ENCODE results near the gene USP15.

Gene USP15

GRCh38 chr12:62247281-62248045 lies 12.7 kb upstream of the USP15 start:
- H3K4me1 Mint-ChIP-seq (ENCODE audit: low read depth in 2 of 2) = peaks cover 4 to 5% of the 10 kb centered on the region in 2 donors
- H3K4me3 Mint-ChIP-seq = no peak overlapping the region
- no peak overlapping the region for H3K27ac Mint-ChIP-seq
- DNase-seq = no peak
- H3K27me3 Mint-ChIP-seq = peaks cover 0 to 9% of the 10 kb centered on the region in 2 donors
- H3K9me3 Mint-ChIP-seq = no peaks in the 10 kb centered on the region
- no peaks in the 10 kb centered on the region for H3K36me3 Mint-ChIP-seq (ENCODE audit: insufficient read depth)
- ATAC-seq (replicated peaks) = no peak

DNA sequence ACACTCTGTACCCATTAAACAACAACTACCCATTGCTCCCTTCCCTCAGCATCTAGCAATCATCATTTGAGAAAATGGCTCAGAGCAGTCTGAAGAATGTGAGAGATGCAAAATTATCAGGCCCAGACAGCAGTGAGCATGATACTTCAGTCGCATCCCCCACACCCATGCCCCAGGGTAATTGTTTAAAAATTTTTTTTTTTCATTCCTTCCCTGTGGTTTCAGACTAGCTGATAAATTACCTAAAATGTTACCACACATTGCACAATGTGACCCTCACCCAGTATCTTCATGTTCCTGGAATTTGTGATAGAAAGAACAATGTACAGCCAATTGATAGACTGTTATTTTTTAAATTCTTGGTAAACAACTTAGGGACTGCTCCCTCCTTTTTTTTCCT lies 11.3 kb upstream of the USP15 start:
- no peak for ATAC-seq (replicated peaks)
- Mint-ChIP-seq H3K4me1 (ENCODE audit: low read depth in 2 of 2) (peaks cover 4 to 5% of the 10 kb centered on the region in 2 donors), H3K9me3 (no peaks in the 10 kb centered on the region), H3K27me3 (peaks cover 0 to 9% of the 10 kb centered on the region in 2 donors), H3K36me3 (ENCODE audit: insufficient read depth) (no peaks in the 10 kb centered on the region), H3K27ac (no peak overlapping the region), H3K4me3 (no peak overlapping the region)
- DNase-seq = no peak

GRCh38 chr12:62249419-62249818 lies 10.8 kb upstream of the USP15 start:
- no peak overlapping the region for H3K27ac Mint-ChIP-seq

DNA sequence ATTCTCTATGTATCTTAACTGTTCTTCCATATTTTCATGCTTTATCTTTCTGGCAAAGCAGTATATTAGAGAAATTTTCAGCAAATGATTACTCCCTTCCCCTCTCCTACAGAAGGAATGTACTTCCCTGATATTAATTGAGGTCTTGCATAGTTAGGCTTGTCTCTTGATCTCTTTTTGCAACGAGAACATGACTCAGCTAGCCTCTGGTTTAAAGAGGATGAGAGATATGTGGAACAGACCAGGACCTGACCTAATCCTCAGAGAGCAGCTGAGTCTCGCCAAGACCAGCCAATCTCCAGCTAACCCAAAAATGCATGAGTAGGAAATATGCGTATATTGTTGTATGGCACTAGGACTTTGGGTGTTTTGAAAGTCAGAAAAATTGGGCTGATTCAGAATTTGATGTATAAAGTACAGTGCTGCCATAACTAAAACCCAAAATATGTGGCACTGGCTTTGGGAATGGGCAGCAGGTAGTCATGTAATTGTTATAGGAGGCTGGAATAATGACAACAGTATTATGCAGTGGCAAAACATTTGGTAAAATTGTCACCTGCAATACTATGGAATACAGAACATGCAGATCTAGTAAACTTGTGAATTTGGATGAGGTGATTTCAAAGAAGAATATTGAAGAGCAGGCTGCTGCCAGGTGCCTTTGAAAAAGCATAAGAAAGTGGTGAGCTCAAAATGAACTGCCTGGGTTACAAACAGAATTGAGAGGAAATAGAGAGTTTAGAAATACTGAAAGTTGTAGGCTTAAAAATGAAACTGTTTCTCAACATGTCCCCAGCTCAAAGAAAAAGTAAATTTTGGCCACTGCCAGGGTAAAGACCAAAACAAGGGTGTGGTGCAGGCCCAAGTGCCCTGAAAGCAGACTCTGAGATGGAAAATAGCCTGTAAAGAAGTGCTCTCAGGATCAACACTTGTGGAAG lies 9.3 kb upstream of the USP15 start:
- ATAC-seq (replicated peaks) (no peak), DNase-seq (no peak)
- Mint-ChIP-seq H3K27me3 (peaks cover 0 to 9% of the 10 kb centered on the region in 2 donors), H3K36me3 (ENCODE audit: insufficient read depth) (no peaks in the 10 kb centered on the region), H3K4me1 (ENCODE audit: low read depth in 2 of 2) (peaks cover 4 to 5% of the 10 kb centered on the region in 2 donors), H3K27ac (no peak overlapping the region), H3K9me3 (no peaks in the 10 kb centered on the region), H3K4me3 (peak overlapping the region in 1 of 2 donors; percentile 5)

More at GRCh38 chr12:62249419-62249818, 10.8 kb upstream of the USP15 start:
- no peaks in the 10 kb centered on the region for H3K36me3 Mint-ChIP-seq (ENCODE audit: insufficient read depth)
- H3K9me3 Mint-ChIP-seq = no peaks in the 10 kb centered on the region
- no peak overlapping the region for H3K4me3 Mint-ChIP-seq
- ATAC-seq (replicated peaks) = no peak
- DNase-seq = no peak
- peaks cover 0 to 9% of the 10 kb centered on the region in 2 donors for H3K27me3 Mint-ChIP-seq
- peaks cover 4 to 5% of the 10 kb centered on the region in 2 donors for H3K4me1 Mint-ChIP-seq (ENCODE audit: low read depth in 2 of 2)

DNA sequence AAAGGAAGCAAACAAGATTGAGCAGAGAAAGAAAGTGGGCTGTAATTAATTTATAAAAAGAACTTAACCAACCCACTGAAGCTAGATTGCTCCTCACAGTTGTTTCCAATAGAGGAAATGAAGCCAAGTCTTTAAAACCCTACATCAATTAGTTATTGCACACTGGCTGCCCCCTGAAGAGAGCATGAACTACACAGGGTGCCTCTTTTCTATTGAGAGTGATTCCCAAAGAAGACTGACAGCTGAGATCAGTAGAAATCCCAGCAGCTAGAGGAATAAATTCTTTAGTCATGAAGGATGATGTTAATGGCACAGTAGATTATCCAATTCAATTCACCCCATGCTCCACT lies 8.6 kb upstream of the USP15 start:
- Mint-ChIP-seq H3K27me3 (peaks cover 0 to 9% of the 10 kb centered on the region in 2 donors), H3K27ac (no peak overlapping the region), H3K36me3 (ENCODE audit: insufficient read depth) (no peaks in the 10 kb centered on the region), H3K4me1 (ENCODE audit: low read depth in 2 of 2) (peaks cover 5 to 6% of the 10 kb centered on the region in 2 donors), H3K9me3 (no peaks in the 10 kb centered on the region), H3K4me3 (no peak overlapping the region)
- ATAC-seq (replicated peaks) = no peak
- no peak for DNase-seq

DNA sequence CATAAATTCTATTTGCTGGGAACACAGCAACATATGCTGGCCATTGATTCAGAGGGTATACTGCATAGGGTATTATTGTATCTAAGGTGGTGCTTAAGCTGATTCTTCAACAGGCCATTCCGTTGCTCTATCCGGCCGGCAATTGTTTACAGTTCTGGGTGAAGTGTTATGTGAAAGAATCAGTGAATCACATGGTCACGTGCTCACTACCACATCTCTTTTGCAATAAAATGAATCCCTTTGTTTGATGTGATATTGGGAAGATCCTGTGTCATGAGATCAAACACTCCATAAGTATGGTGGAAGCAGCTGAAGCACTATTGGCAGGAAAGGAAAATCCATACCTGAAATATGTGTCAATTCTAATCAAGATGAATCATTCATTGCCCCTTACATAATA lies 7.6 kb upstream of the USP15 start:
- DNase-seq = no peak
- H3K36me3 Mint-ChIP-seq (ENCODE audit: insufficient read depth) = no peaks in the 10 kb centered on the region
- no peak overlapping the region for H3K27ac Mint-ChIP-seq
- H3K4me1 Mint-ChIP-seq (ENCODE audit: low read depth in 2 of 2) = peaks cover 9% of the 10 kb centered on the region in 2 donors
- peaks cover 0 to 9% of the 10 kb centered on the region in 2 donors for H3K27me3 Mint-ChIP-seq
- no peak for ATAC-seq (replicated peaks)
- H3K9me3 Mint-ChIP-seq = no peaks in the 10 kb centered on the region
- no peak overlapping the region for H3K4me3 Mint-ChIP-seq

GRCh38 chr12:62254967-62255366 lies 5.2 kb upstream of the USP15 start:
- no peaks in the 10 kb centered on the region for H3K27me3 Mint-ChIP-seq
- DNase-seq = no peak
- H3K36me3 Mint-ChIP-seq (ENCODE audit: insufficient read depth) = peaks cover 7% of the 10 kb centered on the region
- H3K27ac Mint-ChIP-seq = no peak overlapping the region
- no peak overlapping the region for H3K4me3 Mint-ChIP-seq
- ATAC-seq (replicated peaks) = no peak
- H3K4me1 Mint-ChIP-seq (ENCODE audit: low read depth in 2 of 2) = peaks cover 9 to 17% of the 10 kb centered on the region in 2 donors
- H3K9me3 Mint-ChIP-seq = no peaks in the 10 kb centered on the region

GRCh38 chr12:62256408-62257096 lies 3.7 kb upstream of the USP15 start:
- H3K4me1 Mint-ChIP-seq (ENCODE audit: low read depth in 2 of 2) = peaks cover 10 to 13% of the 10 kb centered on the region in 2 donors
- H3K9me3 Mint-ChIP-seq = no peaks in the 10 kb centered on the region
- no peaks in the 10 kb centered on the region for H3K27me3 Mint-ChIP-seq
- H3K36me3 Mint-ChIP-seq (ENCODE audit: insufficient read depth) = peaks cover 19% of the 10 kb centered on the region
- ATAC-seq (replicated peaks) (no peak), DNase-seq (no peak)
- H3K27ac Mint-ChIP-seq = peak overlapping the region in 1 of 2 donors; percentile 73
- H3K4me3 Mint-ChIP-seq = no peak overlapping the region

- Mint-ChIP-seq H3K36me3 (ENCODE audit: insufficient read depth) (peaks cover 19% of the 10 kb centered on the region), H3K4me3 (peak overlapping the region; percentile 94 to 95), H3K4me1 (ENCODE audit: low read depth in 2 of 2) (peaks cover 15 to 18% of the 10 kb centered on the region in 2 donors), H3K9me3 (no peaks in the 10 kb centered on the region), H3K27me3 (no peaks in the 10 kb centered on the region), H3K27ac (peak overlapping the region; percentile 96 to 98)
- DNase-seq (no peak), ATAC-seq (replicated peaks) (no peak)
Observed at GRCh38 chr12:62258231-62258630, 2.0 kb upstream of the USP15 start.

DNA sequence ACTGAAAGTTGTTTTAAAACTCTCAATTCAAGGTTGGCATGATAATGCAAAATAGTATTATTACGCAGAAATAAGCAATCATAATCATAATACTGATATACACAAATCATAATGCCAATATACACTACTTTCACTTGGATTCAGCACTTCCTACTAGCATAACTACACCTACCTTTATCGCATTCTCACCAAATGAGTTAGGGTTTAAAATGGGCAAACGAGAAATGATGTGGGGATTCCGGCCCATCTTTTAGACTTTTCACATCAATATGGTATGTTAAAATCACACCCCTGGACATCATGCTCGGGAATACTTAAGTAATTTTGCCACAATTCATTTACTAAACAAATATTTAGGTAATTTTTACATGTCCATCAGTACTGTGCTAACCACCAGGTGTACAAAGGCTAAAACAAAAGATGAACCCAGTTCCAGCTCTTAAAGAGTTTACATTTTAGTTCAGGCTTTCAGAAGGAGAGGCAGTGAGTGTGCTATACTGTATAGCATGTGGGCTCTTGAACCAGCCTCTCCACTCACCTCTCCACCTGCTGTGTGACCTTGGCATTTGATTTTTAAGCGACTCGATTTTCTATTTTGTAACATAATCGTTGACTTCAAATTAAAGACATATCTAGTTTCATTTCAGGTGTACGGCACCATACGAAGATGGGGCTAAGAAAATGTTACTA lies 1.1 kb upstream of the USP15 start:
- H3K9me3 Mint-ChIP-seq = no peaks in the 10 kb centered on the region
- peaks cover 21 to 27% of the 10 kb centered on the region in 2 donors for H3K4me1 Mint-ChIP-seq (ENCODE audit: low read depth in 2 of 2)
- H3K27ac Mint-ChIP-seq = peak overlapping the region; percentile 96 to 98
- peak in 1 of 3 experiments; percentile 10 for DNase-seq
- no peaks in the 10 kb centered on the region for H3K27me3 Mint-ChIP-seq
- H3K4me3 Mint-ChIP-seq = peak overlapping the region; percentile 94 to 95
- ATAC-seq (replicated peaks) = peak; percentile 7
- peaks cover 20% of the 10 kb centered on the region for H3K36me3 Mint-ChIP-seq (ENCODE audit: insufficient read depth)

DNA sequence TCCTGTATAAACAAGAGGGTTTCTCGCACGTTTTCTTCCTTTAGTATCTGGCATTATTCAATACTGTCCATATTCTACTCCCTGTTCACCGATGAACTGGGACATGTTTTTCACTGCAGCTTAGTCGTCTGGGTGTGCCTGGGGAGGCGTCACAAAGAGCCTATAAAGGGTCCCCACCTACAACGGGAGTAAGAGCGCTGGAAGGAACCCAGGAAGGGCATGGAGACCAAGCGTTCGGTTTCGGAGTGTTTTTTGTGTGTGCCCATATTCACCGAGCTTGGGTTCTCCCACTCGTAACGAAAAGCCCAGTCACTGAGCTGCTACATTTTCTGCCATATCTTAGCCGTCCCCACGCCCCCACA lies 592 bp upstream of the USP15 start:
- H3K4me1 Mint-ChIP-seq (ENCODE audit: low read depth in 2 of 2) = peaks cover 22 to 31% of the 10 kb centered on the region in 2 donors
- H3K9me3 Mint-ChIP-seq = no peaks in the 10 kb centered on the region
- no peaks in the 10 kb centered on the region for H3K27me3 Mint-ChIP-seq
- peak overlapping the region; percentile 96 to 98 for H3K27ac Mint-ChIP-seq
- peak overlapping the region; percentile 94 to 95 for H3K4me3 Mint-ChIP-seq
- peaks cover 24% of the 10 kb centered on the region for H3K36me3 Mint-ChIP-seq (ENCODE audit: insufficient read depth)
- ATAC-seq (replicated peaks) (no peak), DNase-seq (no peak)

- ATAC-seq (replicated peaks) (peak; percentile 30), DNase-seq (peak; percentile 30 to 36 (median 34))
- Mint-ChIP-seq H3K27me3 (no peaks in the 10 kb centered on the region), H3K27ac (peak overlapping the region; percentile 96 to 98), H3K4me1 (ENCODE audit: low read depth in 2 of 2) (peaks cover 29 to 42% of the 10 kb centered on the region in 2 donors), H3K4me3 (peak overlapping the region; percentile 94 to 95), H3K9me3 (no peaks in the 10 kb centered on the region), H3K36me3 (ENCODE audit: insufficient read depth) (peaks cover 24% of the 10 kb centered on the region)
Observed at GRCh38 chr12:62260733-62261683, 804 bp downstream of the USP15 start.
